Measurements from ENCODE around the gene CDSN. TPM values are rescaled to one million over a fixed set of nuclear protein-coding genes. Genes with fewer than 3 reads are reported as not detected.

CDSN gene
- total RNA-seq, 2 donors from 2014 or later, result not detected

- intact Hi-C loops (cut with DNase I), result no loop called here
- H3K4me1 ChIP-seq, result peaks cover 4% of the 10 kb centered on the region
- ATAC-seq, result peak; percentile 4
- H3K36me3 ChIP-seq (replicated peaks in 1 of 2; ENCODE audit: insufficient read depth in 1 of 2, low read depth in 2 of 2), result no peaks in the 10 kb centered on the region
- no peak overlapping the region for H3K4me3 ChIP-seq
- H3K27me3 ChIP-seq, result no peaks in the 10 kb centered on the region
- 79 to 83% methylated on average over 5 to 7 of the region's 7 CpGs for WGBS, 2 donors
- no peak for DNase-seq
- H3K9me3 ChIP-seq, result no peaks in the 10 kb centered on the region
- TF ChIP-seq CTCF (IDR thresholded peaks at IDR 0.05), result no peak
- no peak for TF ChIP-seq POLR2A (IDR thresholded peaks at IDR 0.05)
- peak overlapping the region in 1 of 4 donors; percentile 39 for H3K27ac ChIP-seq
Observed at GRCh38 chr6:31113861-31114540, 6.2 kb downstream of the CDSN start.

GRCh38 chr6:31112478-31112877 lies 7.8 kb downstream of the CDSN start, which contains the start of gene C6orf15:
C6orf15 (minus strand) TSS chr6:31112575; CDS start chr6:31112555, 20 bp downstream.
- no peaks in the 10 kb centered on the region for H3K36me3 ChIP-seq (replicated peaks in 1 of 2; ENCODE audit: insufficient read depth in 1 of 2, low read depth in 2 of 2)
- TF ChIP-seq POLR2A (IDR thresholded peaks at IDR 0.05) (no peak), CTCF (IDR thresholded peaks at IDR 0.05) (no peak)
- DNase-seq (no peak), ATAC-seq (no peak)
- no peak within 1 kb of the TSS for H3K27ac ChIP-seq
- H3K4me3 ChIP-seq, result no peak within 1 kb of the TSS
- H3K9me3 ChIP-seq, result no peaks in the 10 kb centered on the region
- intact Hi-C loops (cut with DNase I), result no loop called here
- peaks cover 4% of the 10 kb centered on the region for H3K4me1 ChIP-seq
- 74 to 78% methylated on average over 4 to 5 of the region's 5 CpGs for WGBS, 2 donors
- no peaks in the 10 kb centered on the region for H3K27me3 ChIP-seq

GRCh38 chr6:31111712-31112111 lies 8.5 kb downstream of the CDSN start:
- WGBS, 2 donors, result 69 to 78% methylated on average over 9 to 13 of the region's 13 CpGs
- Histone ChIP-seq H3K9me3 (no peaks in the 10 kb centered on the region), H3K27ac (no peak overlapping the region), H3K36me3 (replicated peaks in 1 of 2; ENCODE audit: insufficient read depth in 1 of 2, low read depth in 2 of 2) (no peaks in the 10 kb centered on the region), H3K4me1 (peaks cover 4% of the 10 kb centered on the region), H3K27me3 (no peaks in the 10 kb centered on the region), H3K4me3 (no peak overlapping the region)
- DNase-seq (no peak), ATAC-seq (no peak)
- no peak for TF ChIP-seq POLR2A (IDR thresholded peaks at IDR 0.05)
- intact Hi-C loops (cut with DNase I), result no loop called here

GRCh38 chr6:31110825-31111582 lies 9.2 kb downstream of the CDSN start:
- Histone ChIP-seq H3K4me3 (no peak overlapping the region), H3K27ac (no peak overlapping the region), H3K36me3 (replicated peaks in 1 of 2; ENCODE audit: insufficient read depth in 1 of 2, low read depth in 2 of 2) (no peaks in the 10 kb centered on the region), H3K9me3 (no peaks in the 10 kb centered on the region), H3K27me3 (no peaks in the 10 kb centered on the region), H3K4me1 (peaks cover 4% of the 10 kb centered on the region)
- ATAC-seq (no peak), DNase-seq (no peak)
- intact Hi-C loops (cut with DNase I), result no loop called here
- WGBS, 2 donors, result 65 to 69% methylated on average over 11 of the region's 11 CpGs
- TF ChIP-seq POLR2A (IDR thresholded peaks at IDR 0.05), result no peak

GRCh38 chr6:31107052-31107451 lies 13.2 kb downstream of the CDSN start:
- intact Hi-C loops (cut with DNase I), result no loop called here
- no peaks in the 10 kb centered on the region for H3K4me1 ChIP-seq
- no peak for TF ChIP-seq CTCF (IDR thresholded peaks at IDR 0.05)
- TF ChIP-seq POLR2A (IDR thresholded peaks at IDR 0.05), result no peak
- H3K27ac ChIP-seq, result no peak overlapping the region
- H3K36me3 ChIP-seq (replicated peaks in 1 of 2; ENCODE audit: insufficient read depth in 1 of 2, low read depth in 2 of 2), result no peaks in the 10 kb centered on the region
- ATAC-seq (no peak), DNase-seq (no peak)
- H3K4me3 ChIP-seq, result no peak overlapping the region
- 56 to 63% methylated on average over 4 of the region's 4 CpGs for WGBS, 2 donors
- H3K9me3 ChIP-seq, result no peaks in the 10 kb centered on the region
- no peaks in the 10 kb centered on the region for H3K27me3 ChIP-seq
